HepG2 (cell line): ENCODE data around the gene POLR3E. TPM values are rescaled to one million over a fixed set of nuclear protein-coding genes. Genes with fewer than 3 reads are reported as not detected.

Experiments used
- AGO2 ChIP-seq: fragments of 200-400 bp; formaldehyde crosslinking; optimal IDR thresholded peaks from 2 replicates; pipeline ENCODE3; 2017; ENCODE audit warnings: mild to moderate bottlenecking, low read depth, low read length, moderate library complexity
- GABPB1 ChIP-seq: IDR thresholded peaks from 2 replicates; pipeline ENCODE4 v1.6.1; 2016; ENCODE audit warnings: mild to moderate bottlenecking, missing genetic modification reagents, moderate library complexity, missing compliant biosample characterization
- HNF1B ChIP-seq: sonication (generic); formaldehyde crosslinking; IDR thresholded peaks from 2 replicates; pipeline ENCODE4 v1.5.1; 2020; ENCODE audit warnings: mild to moderate bottlenecking, moderate library complexity, missing genetic modification reagents
- KDM3A ChIP-seq: IDR thresholded peaks from 2 replicates; pipeline ENCODE4 v1.6.1; 2018; ENCODE audit warnings: low read depth, missing compliant biosample characterization
- PRDM15 ChIP-seq: sonication (generic); formaldehyde crosslinking; IDR thresholded peaks from 2 replicates; pipeline ENCODE4 v1.4.0; 2020; ENCODE audit warnings: missing genetic modification reagents
- SP1 ChIP-seq, 2 experiments: fragments of 450-650 bp in 1 of 2; sonication (generic) in 1 of 2; formaldehyde crosslinking in 1 of 2; IDR thresholded peaks; 2 replicates each; pipeline versions ENCODE4 v1.4.0 to v1.6.1; 2016 to 2020; ENCODE audit warnings: missing genetic modification reagents in 1 of 2
- TEAD3 ChIP-seq: optimal IDR thresholded peaks from 2 replicates; pipeline ENCODE3; 2016; ENCODE audit warnings: borderline replicate concordance
- THRA ChIP-seq: sonication (generic); formaldehyde crosslinking; IDR thresholded peaks from 2 replicates; pipeline ENCODE4 v1.4.0; 2020; ENCODE audit warnings: missing genetic modification reagents, borderline replicate concordance
- ZBED4 ChIP-seq: sonication (generic); formaldehyde crosslinking; IDR thresholded peaks from 2 replicates; pipeline ENCODE4 v1.4.0; 2020; ENCODE audit warnings: missing genetic modification reagents, borderline replicate concordance
- ZFP41 ChIP-seq: sonication (generic); formaldehyde crosslinking; IDR thresholded peaks from 2 replicates; pipeline ENCODE4 v1.4.0; 2020; ENCODE audit warnings: mild to moderate bottlenecking, missing genetic modification reagents, borderline replicate concordance
- ZFX ChIP-seq: sonication (generic); formaldehyde crosslinking; IDR thresholded peaks from 2 replicates; pipeline ENCODE4 v1.4.0; 2020; ENCODE audit warnings: mild to moderate bottlenecking, low read depth, missing genetic modification reagents, moderate library complexity
- ZNF550 ChIP-seq: sonication (generic); formaldehyde crosslinking; IDR thresholded peaks from 2 replicates; pipeline ENCODE4 v1.4.0; 2020; ENCODE audit warnings: mild to moderate bottlenecking, missing genetic modification reagents, borderline replicate concordance
- ZNF552 ChIP-seq: sonication (generic); formaldehyde crosslinking; IDR thresholded peaks from 2 replicates; pipeline ENCODE4 v1.9.0; 2022; ENCODE audit warnings: missing genetic modification reagents, mild to moderate bottlenecking, borderline replicate concordance
- ZNF710 ChIP-seq: sonication (generic); formaldehyde crosslinking; IDR thresholded peaks from 2 replicates; pipeline ENCODE4 v1.5.0; 2020; ENCODE audit warnings: mild to moderate bottlenecking, missing genetic modification reagents, borderline replicate concordance
- ZNF816 ChIP-seq: sonication (generic); formaldehyde crosslinking; IDR thresholded peaks from 2 replicates; pipeline ENCODE4 v1.8.0; 2022; ENCODE audit warnings: missing genetic modification reagents, mild to moderate bottlenecking, borderline replicate concordance
- polyA plus RNA-seq, 8 experiments: library from polyadenylated mRNA; depleted of rRNA in 3 of 8; stranded (reverse) in 7 of 8; unstranded in 1 of 8; fragments of >200 nt; fragmentation: Illumina TruSeq in 4 of 8; extraction: Trizol in 4 of 8; gene quantifications; 2 replicates each; pipeline versions ENCODE4 v1.2.1 to v1.2.3, GENCODE V29; 2011 to 2016; ENCODE audit warnings: low read depth in 4 of 8, missing spikeins in 1 of 8, mixed read lengths in 1 of 8; ENCODE audit not compliant: insufficient read depth in 1 of 8
- total RNA-seq, 5 experiments: library from RNA; depleted of rRNA; stranded (reverse); fragments of >200 nt; fragmentation: Illumina TruSeq; extraction: Trizol; gene quantifications; 2 replicates each; pipeline ENCODE4 v1.2.3, GENCODE V29; 2016; ENCODE audit warnings: low read depth in 1 of 5

POLR3E gene
- total and polyA plus RNA-seq, 2 of the 13 experiments (the other 11 are each of a cell fraction or from before 2014, with no cell fraction given): 135 to 262 TPM

GRCh38 chr16:22300427-22301071, 3.3 kb downstream of the POLR3E start (continued):
- TF ChIP-seq HNF1B (CRISPR knock-in tag) (peak; percentile 49; the same call in 1 of the 2 replicates), ZBED4 (CRISPR knock-in tag) (no peak), ZNF552 (CRISPR knock-in tag) (no peak), PRDM15 (CRISPR knock-in tag) (peak; percentile 35; the same call in 1 of the 2 replicates), THRA (CRISPR knock-in tag) (peak; percentile 74; the same call in 1 of the 2 replicates), SP1 (IDR thresholded peaks at IDR 0.05) (no peak), SP1 (CRISPR knock-in tag; IDR thresholded peaks at IDR 0.05) (0 out of 2 replicates have a peak, but pooled peaks have one; percentile 28), KDM3A (CRISPR knock-in tag) (no peak), ZFP41 (CRISPR knock-in tag) (no peak), AGO2 (peak; percentile 19), ZNF816 (CRISPR knock-in tag) (no peak), ZNF550 (CRISPR knock-in tag) (no peak), ZNF710 (CRISPR knock-in tag) (0 out of 2 replicates have a peak, but pooled peaks have one; percentile 44), ZFX (CRISPR knock-in tag) (peak; percentile 55; the same call in 1 of the 2 replicates), TEAD3 (CRISPR knock-in tag) (peak; percentile 52), GABPB1 (CRISPR knock-in tag) (no peak)
